ENCODE results near the gene SYNGR2. TPM values are rescaled to one million over a fixed set of nuclear protein-coding genes. Genes with fewer than 3 reads are reported as not detected.

SYNGR2 gene
- total RNA-seq, 1 donor from 2014 or later: 3.2 TPM

DNA sequence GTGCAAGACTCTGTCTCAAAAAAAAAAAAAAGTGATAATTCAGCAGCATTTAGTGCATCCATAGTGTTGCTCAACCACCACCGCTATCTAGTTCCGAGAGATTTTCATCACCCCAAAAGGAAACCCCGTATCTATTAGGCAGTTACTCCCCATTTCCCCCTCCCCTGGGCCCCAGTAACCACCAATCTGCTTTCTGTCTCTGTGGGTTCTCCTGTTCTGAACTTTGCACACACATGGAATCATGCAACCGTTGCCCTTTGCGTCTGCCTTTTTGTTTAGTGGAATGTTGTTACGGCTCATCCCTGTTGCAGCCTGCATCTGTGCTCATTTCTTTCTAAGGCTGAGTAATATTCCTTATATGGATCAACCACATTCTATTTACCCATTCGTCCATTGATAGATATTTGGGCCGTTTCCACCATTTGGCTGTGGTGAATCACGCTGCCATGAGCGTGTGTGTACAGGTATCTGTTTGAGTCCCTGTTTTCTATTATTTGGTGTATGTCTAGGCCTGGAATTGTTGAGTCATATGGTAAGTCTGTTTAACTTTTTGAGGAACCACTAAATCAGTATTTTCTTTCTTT, 8.7 kb upstream of the SYNGR2 start:
- Mint-ChIP-seq H3K27ac (ENCODE audit: unreplicated experiment) (no peak overlapping the region), H3K36me3 (ENCODE audit: unreplicated experiment) (no peaks in the 10 kb centered on the region), H3K9me3 (ENCODE audit: unreplicated experiment) (peaks cover 1% of the 10 kb centered on the region), H3K4me3 (ENCODE audit: unreplicated experiment) (no peak overlapping the region), H3K27me3 (ENCODE audit: unreplicated experiment) (no peaks in the 10 kb centered on the region), H3K4me1 (ENCODE audit: low read depth, unreplicated experiment) (no peaks in the 10 kb centered on the region)
- TF ChIP-seq CTCF (IDR thresholded peaks at IDR 0.05; ENCODE audit: partially characterized antibody, unreplicated experiment): no peak
- no peak for DNase-seq

GRCh38 chr17:78163881-78164747, 4.3 kb upstream of the SYNGR2 start:
- Mint-ChIP-seq H3K9me3 (ENCODE audit: unreplicated experiment) (peaks cover 3% of the 10 kb centered on the region), H3K27ac (ENCODE audit: unreplicated experiment) (no peak overlapping the region)
- TF ChIP-seq CTCF (IDR thresholded peaks at IDR 0.05; ENCODE audit: partially characterized antibody, unreplicated experiment): no peak

DNA sequence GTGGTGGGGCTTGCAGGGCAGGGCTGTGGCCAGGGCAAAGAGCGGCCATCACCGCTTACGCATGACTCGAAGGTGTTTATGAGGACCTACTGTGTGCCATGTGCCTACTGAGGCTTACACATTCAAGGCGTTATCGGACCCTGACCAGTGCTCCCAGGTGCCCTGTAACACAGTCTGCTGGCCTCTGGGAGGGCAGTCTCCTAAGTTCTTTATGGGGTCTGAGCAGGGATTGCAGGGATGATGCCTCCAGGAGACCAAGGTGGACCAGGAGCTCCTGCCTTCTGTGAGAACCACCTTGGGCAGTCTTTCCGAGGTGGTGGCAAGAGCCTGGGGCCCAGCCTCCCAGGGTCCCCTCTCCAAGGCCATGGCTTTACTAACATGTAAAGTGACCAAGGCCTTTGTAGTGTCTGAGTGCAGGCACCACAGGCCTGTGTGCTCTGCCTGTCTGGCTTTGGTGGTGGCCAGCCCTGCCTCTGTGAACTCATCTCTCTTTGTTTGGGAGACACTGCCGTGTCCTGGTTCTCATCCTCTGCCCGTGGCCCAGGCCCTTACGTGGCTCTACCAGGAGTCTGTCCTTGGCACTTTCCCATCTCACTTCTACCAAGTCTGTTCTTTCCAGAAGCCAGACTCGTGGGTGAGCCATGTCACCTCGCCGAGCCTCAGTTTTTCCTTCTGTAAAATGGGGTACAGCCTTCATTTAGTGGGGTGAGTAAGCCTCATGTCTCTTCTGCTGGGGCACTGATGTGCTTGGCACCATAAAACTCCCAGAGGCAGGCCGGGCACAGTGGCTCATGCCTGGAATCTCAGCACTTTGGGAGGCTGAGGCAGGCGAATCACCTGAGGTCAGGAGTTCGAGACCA, 3.4 kb upstream of the SYNGR2 start:
- no peak for DNase-seq
- H3K4me1 Mint-ChIP-seq (ENCODE audit: low read depth, unreplicated experiment): no peaks in the 10 kb centered on the region
- TF ChIP-seq CTCF (IDR thresholded peaks at IDR 0.05; ENCODE audit: partially characterized antibody, unreplicated experiment): no peak
- no peak overlapping the region for H3K27ac Mint-ChIP-seq (ENCODE audit: unreplicated experiment)
- no peaks in the 10 kb centered on the region for H3K36me3 Mint-ChIP-seq (ENCODE audit: unreplicated experiment)
- H3K27me3 Mint-ChIP-seq (ENCODE audit: unreplicated experiment): no peaks in the 10 kb centered on the region
- H3K4me3 Mint-ChIP-seq (ENCODE audit: unreplicated experiment): no peak overlapping the region
- H3K9me3 Mint-ChIP-seq (ENCODE audit: unreplicated experiment): peaks cover 2% of the 10 kb centered on the region

More at GRCh38 chr17:78163881-78164747, 4.3 kb upstream of the SYNGR2 start:
- Mint-ChIP-seq H3K4me1 (ENCODE audit: low read depth, unreplicated experiment) (no peaks in the 10 kb centered on the region), H3K36me3 (ENCODE audit: unreplicated experiment) (no peaks in the 10 kb centered on the region), H3K4me3 (ENCODE audit: unreplicated experiment) (no peak overlapping the region), H3K27me3 (ENCODE audit: unreplicated experiment) (no peaks in the 10 kb centered on the region)
- DNase-seq: no peak

GRCh38 chr17:78166416-78166815, 2.0 kb upstream of the SYNGR2 start:
- H3K9me3 Mint-ChIP-seq (ENCODE audit: unreplicated experiment): peaks cover 3% of the 10 kb centered on the region
- no peak overlapping the region for H3K4me3 Mint-ChIP-seq (ENCODE audit: unreplicated experiment)
- TF ChIP-seq CTCF (IDR thresholded peaks at IDR 0.05; ENCODE audit: partially characterized antibody, unreplicated experiment): no peak

More at GRCh38 chr17:78166416-78166815, 2.0 kb upstream of the SYNGR2 start:
- no peaks in the 10 kb centered on the region for H3K4me1 Mint-ChIP-seq (ENCODE audit: low read depth, unreplicated experiment)
- H3K27me3 Mint-ChIP-seq (ENCODE audit: unreplicated experiment): no peaks in the 10 kb centered on the region
- H3K27ac Mint-ChIP-seq (ENCODE audit: unreplicated experiment): no peak overlapping the region
- H3K36me3 Mint-ChIP-seq (ENCODE audit: unreplicated experiment): no peaks in the 10 kb centered on the region
- no peak for DNase-seq

Measured in glutamatergic neuron (in vitro differentiated cells).